GM18519 (cell line): ENCODE data around the gene TXNDC2.

Experiments used
- ATAC-seq: cut with Tn5 transposase; IDR thresholded peaks from one replicate; pipeline ENCODE4 v1.9.1; 2021; ENCODE audit warnings: mild to moderate bottlenecking, moderate library complexity; ENCODE audit not compliant: unreplicated experiment, low FRiP score

TXNDC2 gene

DNA sequence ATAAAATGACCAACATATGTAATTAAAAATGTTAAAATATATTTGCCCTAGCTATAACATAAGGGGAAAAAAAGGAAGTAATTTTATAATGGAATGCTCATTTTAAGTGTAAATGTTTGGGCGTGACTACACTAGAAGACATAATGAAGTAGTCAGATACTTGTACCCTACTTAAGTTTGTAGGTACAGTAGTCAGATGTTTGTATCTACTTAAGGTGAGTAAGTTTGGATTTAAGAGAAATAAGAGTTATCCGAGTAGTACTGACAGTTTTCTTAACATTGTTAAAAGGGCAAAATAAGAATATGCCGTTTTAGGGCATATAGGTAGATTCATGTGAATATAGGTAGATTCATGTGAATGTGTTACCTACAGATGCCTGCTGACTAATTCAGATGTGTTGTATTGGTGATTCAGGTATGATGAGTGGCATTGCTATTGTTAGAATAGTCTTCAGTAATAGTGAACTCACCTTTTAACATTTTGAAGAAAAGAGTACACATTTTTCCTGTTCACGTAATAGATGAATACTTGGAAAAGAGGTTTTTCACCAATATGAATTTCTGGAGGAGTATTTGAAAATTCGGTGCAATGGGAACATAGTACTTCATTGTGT is 43.0 kb downstream of the TXNDC2 start:
- no peak for ATAC-seq

DNA sequence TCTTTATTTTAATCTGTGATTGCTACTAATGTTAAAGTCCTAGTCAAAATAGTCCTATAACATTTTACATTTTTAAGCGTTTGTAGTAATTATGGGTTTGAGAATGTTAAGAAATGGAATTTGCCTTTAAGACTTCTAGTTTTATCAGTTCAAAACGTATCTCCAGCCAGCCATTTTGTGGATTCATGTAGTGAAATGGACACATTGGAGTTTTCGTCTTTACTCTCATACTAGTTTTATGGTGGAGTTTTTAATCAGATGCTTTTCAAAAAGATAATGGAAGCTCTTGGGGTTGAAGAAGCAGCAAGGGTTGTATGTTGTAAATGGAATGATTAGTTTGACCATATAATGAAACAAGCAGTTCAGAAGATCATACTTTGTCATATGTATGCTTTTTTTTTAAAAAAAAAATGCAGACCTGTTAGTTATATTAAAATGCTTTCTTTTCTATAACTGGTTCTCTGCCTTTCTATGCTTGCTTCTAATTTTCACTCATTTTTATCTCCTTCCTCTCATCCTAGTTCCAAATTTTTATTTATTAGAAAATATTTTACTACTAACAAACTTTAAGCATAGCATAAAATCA is 44.6 kb downstream of the TXNDC2 start:
- no peak for ATAC-seq

DNA sequence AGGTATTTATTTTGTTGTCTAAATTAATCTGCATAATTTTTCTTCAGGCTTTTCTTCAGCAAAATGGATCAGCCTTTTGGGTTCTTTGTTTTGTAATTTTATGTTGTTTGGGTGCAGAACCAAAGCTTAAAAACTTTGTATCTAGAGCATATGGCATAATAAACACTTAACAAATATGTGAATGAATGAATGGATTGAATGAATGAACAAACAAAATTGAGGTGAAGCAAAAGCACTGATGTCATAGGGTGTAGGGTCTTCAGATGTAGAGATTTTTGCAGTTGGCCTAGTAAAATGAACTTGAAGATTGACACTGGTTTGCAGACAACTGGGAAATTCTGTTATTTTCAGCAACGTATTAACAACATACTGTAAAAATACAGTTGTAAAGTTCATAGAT is 45.4 kb downstream of the TXNDC2 start:
- ATAC-seq: no peak

DNA sequence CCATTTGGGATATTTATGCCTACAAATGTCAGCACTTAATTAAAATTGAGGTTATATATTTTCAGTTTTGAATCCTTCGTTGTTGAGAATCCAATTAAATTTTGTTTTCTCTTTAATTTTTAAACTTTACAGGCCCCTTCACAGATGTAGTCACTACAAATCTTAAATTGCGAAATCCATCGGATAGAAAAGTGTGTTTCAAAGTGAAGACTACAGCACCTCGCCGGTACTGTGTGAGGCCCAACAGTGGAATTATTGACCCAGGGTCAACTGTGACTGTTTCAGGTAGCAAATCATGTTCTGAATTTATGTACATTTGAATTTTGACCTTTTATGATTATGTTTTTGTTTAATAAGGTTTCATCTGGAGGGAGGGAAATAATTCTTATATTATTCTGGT is 45.9 kb downstream of the TXNDC2 start:
- no peak for ATAC-seq

DNA sequence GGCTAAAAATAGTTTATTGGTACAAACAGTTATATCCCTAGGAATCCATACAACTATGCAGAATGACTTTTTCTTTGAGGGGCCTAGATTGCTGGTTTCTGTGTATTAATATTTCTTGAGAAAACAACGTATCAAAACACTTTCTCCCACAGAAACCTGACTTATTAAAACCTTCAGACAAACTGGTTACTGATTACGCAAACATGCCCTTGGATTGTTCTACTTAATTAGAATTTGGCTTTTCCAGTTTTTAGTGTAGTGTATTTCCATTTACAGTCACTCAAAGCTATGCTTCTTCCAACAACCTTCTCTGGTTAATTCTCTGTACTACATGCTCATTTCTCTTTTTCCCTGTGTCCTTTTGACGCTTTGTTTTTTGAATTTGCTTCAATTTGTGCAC is 48.1 kb downstream of the TXNDC2 start:
- no peak for ATAC-seq

DNA sequence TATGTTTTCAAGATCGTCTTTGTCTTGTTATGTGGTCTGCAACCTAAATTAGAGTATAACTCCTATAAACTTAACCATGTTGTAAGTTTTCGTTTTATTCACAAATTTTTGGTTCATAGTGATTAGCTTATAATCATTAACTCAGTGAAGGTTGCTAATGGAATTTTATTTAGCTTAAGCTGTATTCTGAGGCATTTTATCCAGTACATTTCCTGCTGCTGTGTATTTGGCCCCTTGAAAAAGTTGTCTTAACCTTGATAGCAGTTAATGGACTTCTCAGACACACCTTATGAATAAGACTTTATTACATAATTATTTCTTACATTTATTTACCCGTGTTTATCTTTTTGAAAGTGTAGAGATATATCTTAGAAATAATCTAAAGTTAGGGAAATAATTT is 48.5 kb downstream of the TXNDC2 start:
- ATAC-seq: no peak
